Non-pigmented ciliary epithelial cell (primary cell): ENCODE data around the gene RABGAP1.

ENCODE experiments used
- DNase-seq: peaks from one replicate; pipeline ENCODE4 v3.0.0-alpha.2; 2010; ENCODE audit warnings: low read depth

RABGAP1 gene

DNA sequence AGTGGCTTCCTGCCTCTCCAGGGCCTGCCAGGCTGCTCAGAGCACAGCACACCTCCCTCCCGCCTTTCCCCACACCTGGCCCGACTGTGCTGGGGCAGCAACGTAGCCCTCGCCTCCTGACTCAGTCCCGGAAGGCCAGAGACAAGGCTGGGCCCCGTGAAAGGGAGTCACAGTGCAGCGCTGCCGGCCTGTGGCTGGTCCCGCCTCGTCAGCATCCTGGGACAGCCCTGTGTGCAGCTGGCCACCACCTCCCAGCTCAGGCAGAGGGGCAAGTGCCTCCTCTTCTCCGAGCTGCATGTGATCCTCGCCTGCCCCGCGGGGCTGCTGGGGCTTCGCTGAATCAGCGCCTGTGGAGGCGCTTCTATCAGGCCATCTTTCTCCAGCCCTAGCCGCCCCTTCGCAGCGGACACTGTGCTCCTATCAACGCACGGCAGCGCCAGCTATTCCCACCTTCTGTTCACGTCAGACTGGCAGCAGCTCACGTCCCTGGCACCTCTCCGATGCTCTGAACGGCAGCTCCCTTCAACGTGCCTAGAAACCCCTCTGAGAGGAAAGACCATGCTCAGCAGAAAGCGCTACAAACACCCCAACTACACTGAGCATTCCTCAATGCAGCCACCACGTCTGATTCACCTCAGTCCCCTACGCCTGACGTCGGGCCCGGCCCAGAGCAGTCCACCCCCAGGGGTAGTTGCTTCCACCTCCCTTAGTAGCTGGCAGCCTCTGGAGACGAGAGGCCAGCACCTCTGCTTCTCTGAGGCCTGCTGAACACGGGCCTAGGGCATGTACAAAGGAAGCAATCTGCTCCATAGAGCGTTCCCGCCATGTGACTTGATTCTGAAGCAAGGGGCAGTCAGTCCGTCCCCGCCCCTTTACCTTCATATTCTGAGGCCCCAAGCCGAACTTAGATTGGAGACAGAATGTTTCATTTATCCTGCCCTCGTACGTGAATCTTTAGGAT, 171.5 kb downstream of the RABGAP1 start:
- no peak for DNase-seq

GRCh38 chr9:123113185-123113584, 172.4 kb downstream of the RABGAP1 start:
- DNase-seq, result no peak

DNA sequence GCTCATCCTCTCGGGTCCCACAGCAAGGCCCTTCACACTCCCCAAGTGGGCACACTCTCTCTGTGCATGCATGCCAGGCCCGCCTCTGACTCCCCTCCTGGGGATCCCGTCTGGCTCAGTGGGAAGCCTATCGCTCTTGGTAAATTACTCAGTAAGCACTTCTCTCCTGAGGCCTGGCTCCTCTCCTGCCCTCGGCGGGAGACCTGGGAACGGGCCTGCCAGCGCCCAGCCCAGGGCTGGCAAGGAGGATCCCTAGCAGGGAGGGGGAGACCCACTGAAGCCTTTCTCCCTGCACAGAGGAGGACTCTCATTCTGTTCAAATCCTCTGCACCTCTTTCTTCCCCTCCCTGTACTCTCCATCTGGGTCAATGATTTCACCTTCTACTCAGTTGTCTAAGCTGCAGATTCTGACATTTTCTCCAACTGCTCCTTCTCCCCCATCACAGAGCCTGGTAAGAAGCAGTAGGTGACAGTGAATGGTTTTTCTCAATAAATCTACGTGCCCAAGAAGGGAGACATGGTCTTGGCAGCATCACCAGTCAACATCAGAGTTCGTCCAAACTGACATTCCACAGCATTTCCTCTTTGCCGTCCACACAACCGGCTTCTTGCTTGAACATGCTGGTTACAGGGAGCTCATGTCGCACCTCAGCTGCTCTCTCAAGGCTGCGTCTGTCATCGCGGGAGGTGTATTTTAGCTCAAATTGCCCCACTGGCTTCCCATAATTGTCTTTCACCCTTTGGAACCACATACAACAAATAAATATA, 174.5 kb downstream of the RABGAP1 start:
- DNase-seq, result no peak

DNA sequence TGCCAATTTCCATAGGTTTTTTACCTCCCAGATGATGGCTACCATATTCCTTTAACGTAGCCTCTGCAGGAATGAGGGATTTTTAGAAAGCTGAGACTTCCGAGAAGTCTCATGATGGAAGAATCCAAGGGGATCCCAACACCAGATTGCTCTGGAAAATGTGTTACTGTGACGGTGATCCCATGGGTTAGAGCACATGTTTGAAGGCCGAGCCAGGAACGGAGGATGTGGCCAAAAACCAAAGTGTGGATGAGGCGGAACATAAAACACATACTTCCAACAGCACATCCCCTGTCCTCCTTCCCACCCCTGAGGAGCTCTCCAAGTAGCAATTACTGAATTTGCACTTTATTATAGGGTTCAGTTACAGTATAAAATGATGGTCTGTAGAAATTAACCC, 175.2 kb downstream of the RABGAP1 start:
- DNase-seq, result no peak

DNA sequence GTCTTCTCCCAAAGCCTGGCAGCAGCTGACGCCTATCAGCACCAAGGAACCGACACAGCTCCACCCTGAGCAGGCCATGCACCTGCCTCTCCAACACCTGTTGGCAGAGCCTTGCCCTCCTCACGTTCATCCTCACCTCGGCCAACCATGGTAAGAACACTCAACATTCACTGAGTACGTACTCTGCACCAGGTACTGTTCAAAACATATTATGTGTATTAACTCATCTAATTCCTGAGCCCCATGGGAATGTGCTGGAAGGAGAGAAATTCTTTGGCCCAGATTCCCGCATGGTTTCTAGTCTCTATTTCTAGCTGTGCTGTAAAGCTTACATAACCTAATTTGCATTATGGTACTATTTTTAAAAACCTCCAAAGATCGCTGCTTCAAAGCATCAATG, 178.7 kb downstream of the RABGAP1 start:
- no peak for DNase-seq

DNA sequence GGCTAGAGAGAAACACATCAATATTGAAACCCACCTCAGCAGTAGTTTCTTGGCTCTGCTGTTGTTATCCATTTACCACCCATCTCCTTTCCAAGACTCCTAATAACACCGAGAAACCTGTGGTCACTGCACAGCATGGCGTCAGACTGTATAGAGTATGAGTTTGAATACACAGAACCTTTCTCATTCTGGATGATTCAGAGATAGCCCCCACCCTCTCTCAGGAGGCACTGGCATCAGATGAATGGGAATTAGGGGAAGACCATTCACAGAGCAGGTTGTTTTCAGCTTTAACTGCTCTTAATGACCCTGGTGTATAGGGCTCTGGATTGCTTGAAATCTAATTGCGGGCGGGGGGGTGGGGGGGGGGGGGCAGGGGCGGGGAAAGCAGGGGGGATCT, 179.3 kb downstream of the RABGAP1 start:
- DNase-seq, result no peak

- no peak for DNase-seq
Measured at GRCh38 chr9:123120953-123121352, 180.1 kb downstream of the RABGAP1 start.

- DNase-seq, result no peak
Measured at GRCh38 chr9:123121457-123121856, 180.6 kb downstream of the RABGAP1 start.

DNA sequence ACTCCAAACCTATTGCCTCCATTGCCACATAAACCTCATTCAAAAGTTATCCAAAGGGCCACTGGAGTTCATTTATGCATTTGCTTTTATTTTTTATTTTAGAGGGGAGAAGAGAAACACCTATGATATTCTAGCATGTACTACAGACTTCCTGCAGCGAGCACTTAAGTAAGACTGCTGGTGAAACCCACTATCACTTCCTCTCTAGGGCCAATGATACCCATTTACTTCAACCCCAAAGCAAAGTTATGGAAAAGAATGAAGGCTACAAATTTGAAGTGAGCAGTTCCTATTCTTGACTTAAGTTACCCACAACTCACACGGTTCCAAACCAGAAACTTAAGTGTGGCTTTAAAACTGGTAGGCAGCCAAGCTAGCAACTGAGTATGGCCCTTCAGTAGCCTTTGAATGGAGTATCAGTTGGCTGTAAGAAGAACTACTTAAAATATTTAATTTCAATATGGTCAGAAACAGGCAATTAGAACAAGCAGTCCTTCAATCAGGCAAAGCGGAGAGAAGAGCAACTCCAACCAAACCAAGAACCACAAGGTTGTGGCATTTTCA, 186.8 kb downstream of the RABGAP1 start:
- DNase-seq, result no peak

GRCh38 chr9:123128591-123128990, 187.8 kb downstream of the RABGAP1 start:
- no peak for DNase-seq

DNA sequence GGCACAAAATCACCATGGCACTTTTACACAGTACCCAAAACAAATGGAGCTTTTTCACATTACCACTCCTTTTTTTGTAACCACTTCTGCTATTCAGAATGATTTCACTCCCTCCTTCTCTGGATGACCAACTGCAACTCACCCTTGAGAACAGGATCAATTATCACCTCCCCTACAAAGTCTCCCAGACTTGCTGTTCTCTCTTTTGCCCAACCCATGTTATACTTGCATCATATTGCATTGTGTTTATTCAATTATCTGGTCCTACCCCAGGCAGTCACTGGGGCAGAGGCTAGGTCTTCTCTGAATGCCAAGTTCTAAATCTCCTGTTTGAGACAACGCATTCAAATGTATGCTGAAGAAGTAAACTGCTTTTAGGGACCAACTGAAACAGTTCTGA, 188.6 kb downstream of the RABGAP1 start:
- no peak for DNase-seq

DNA sequence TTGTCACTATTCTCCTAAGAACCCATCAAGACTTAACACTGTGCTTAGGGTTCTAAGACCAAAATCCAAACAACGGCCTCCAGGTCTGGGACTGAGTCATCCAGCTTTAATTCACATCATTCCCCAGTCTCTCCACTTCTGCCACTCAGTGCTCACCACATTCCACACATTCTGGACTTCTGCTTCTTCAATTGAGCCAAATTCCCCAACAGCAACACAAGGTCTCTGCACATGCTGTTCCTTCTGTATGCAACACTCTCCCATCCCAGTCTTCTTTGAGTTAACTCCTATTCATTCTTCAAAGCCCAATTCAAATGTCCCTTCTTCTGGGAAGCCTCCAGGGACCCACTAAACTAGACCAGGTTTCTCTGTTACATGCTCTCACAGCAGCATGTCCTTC, 190.4 kb downstream of the RABGAP1 start:
- DNase-seq, result peak; percentile 67

- no peak for DNase-seq
Measured at GRCh38 chr9:123131993-123132392, 191.2 kb downstream of the RABGAP1 start.

DNA sequence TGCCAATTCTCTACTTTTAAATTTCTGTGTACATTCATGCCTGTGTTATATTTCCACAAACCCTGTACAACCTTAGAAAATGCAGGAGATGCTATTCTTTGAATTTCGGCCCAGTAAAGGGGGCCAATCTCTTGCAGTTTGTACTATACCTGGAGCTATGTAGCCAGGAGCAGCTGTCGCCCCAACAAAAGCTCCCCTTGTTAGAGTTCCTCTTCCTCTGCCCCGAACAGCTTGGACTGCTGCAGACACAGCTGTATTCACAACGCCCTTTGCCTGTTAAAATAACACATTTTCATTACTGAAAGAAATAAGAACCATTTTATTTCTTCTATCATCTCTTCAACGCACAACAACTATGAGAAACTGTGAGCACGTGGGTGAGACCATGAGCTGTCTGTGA, 191.9 kb downstream of the RABGAP1 start:
- DNase-seq, result no peak

DNA sequence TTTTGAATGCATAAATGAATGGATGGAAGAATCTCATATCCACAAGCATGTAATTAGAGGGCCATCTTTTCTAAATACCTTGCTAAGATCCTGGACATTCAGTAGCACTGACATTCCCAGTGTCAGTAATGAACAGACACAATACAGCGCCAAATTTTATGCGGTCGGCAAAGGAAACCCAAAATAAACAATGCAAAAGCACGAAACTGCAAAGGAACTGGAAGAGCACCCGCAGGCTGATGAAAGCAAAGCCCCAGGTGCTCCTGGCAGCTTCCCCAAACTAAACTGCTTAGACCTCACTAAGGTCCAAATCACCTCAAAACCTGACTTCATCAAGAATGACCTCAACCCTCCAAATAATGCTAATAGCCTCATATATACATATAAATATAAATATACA, 194.6 kb downstream of the RABGAP1 start:
- DNase-seq, result no peak

DNA sequence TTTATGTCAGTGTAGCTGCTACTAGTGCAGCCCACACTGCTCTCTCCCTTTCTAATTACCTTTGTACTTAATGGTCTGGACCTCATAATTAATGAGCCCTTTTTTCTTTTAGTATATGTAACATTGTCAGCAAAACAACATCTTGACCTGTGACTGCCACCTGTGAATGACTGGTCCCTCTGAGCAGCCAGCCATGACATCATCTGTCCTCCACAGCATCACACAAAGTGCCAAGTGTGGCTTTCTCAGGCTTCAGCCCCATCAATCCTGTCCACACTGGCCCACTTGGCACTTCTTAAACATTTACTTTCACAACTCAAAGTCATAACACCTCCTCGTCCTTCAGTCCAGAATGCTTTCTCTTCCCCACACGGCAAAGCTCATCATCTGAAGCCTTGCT, 197.3 kb downstream of the RABGAP1 start:
- DNase-seq, result no peak

DNA sequence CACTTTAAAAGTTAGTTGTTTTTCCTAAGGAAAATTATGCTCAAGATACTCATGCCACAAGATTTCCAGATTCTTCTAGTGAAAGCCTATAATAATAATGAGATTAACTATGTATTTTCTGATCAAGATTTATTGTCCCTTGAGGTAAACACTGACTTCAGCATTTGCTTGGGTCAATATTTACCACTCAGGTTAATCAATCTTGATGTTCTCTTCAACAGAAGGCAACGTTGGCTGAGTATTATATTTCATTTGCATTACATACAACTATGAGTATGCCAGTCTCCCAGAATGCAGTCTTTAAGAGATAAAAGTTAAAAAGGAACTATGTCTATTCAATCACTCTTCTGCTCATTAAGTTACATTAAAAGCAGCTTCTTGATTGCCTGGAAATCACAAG, 208.2 kb downstream of the RABGAP1 start:
- no peak for DNase-seq

- DNase-seq, result no peak
Measured at GRCh38 chr9:123150708-123151503, 210.1 kb downstream of the RABGAP1 start.
